ENCODE data around the gene CCSAP. TPM values are rescaled to one million over a fixed set of nuclear protein-coding genes. Genes with fewer than 3 reads are reported as not detected.

Gene CCSAP
- total and polyA plus RNA-seq, 10 of the 15 experiments (the other 5 are each of a cell fraction or from before 2014, with no cell fraction given): 0.75 to 3.4 (median 2.8) TPM

DNA sequence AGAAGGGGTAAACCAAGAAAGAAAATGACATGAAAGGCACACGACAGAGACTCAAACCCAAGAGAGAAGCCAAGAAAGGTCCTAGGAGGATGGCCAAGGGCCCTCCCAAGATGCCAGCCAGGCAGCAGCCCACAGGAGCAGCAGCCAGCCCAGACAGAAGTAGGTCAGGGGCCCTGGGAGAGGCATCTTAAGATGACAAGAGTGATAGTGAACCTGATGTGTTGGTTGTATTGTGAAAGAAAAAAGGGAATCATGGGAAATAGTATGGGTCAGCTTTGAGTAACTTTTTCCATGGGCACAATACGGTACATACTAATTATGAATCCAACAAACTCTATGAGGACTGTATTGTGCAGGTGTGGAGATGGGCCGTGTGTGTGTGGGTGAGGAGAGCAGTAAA is 3.3 kb downstream of the CCSAP start:
- Histone ChIP-seq H3K79me2 (ENCODE audit: control insufficient read depth, insufficient read depth, low read length) (peaks cover 12% of the 10 kb centered on the region), H3K36me3 (ENCODE audit: control insufficient read depth in 2 of 2, insufficient read depth in 2 of 2, low read length in 1 of 2) (no peaks in the 10 kb centered on the region), H3K9me3 (replicated peaks; ENCODE audit: control insufficient read depth, insufficient read depth, low read length) (no peaks in the 10 kb centered on the region; the same call in 1 of the 3 replicates), H3K4me1 (ENCODE audit: control insufficient read depth, insufficient read depth, low read length) (peaks cover 6% of the 10 kb centered on the region), H3K4me3 (no peak overlapping the region), H3K27ac (ENCODE audit: control insufficient read depth, insufficient read depth) (no peak overlapping the region), H3K27me3 (replicated peaks in 1 of 2; ENCODE audit: control insufficient read depth in 2 of 2, insufficient read depth in 2 of 2, low read length in 1 of 2) (no peaks in the 10 kb centered on the region), H4K20me1 (ENCODE audit: control insufficient read depth, insufficient read depth) (no peaks in the 10 kb centered on the region), H3K4me2 (ENCODE audit: control insufficient read depth, insufficient read depth) (peak overlapping the region; percentile 51; the same call in 1 of the 2 replicates), H3K9ac (ENCODE audit: control insufficient read depth, insufficient read depth, low read length) (no peak overlapping the region), H2AFZ (ENCODE audit: control insufficient read depth, low read depth, low read length) (no peak overlapping the region)
- FAIRE-seq (no peak), DNase-seq (ENCODE audit: low read depth, low spot score) (no peak), ATAC-seq (no peak)
- 94% methylated on average over 3 of the region's 3 CpGs for WGBS (ENCODE audit: insufficient coverage, insufficient replicate concordance, low lambda C conversion rate, missing lambda C conversion rate)
- POLR2A ChIA-PET: no interaction called here
- CTCF ChIA-PET: interaction anchor here (1.0 to 1.1 kb wide), 2 partner anchors 43 to 81 kb away, joined by 3 to 4 read pairs; no protein-coding TSS in a partner anchor
- BruUV-seq (replicated peaks): no TSS peak
- intact Hi-C loops (cut with micrococcal nuclease; ENCODE audit: unreplicated experiment) (no loop called here), in situ Hi-C loops (cut with MboI) (no loop called here)
- RAD21 ChIA-PET (ENCODE audit: unreplicated experiment): no interaction called here
- SMC1A ChIA-PET (ENCODE audit: uncharacterized antibody, unreplicated experiment): interaction anchor here (1.5 kb wide), 1 partner anchor 178 kb away, joined by 4 read pairs; no protein-coding TSS in a partner anchor
- no peak for TF ChIP-seq SMAD5 (IDR thresholded peaks at IDR 0.05; ENCODE audit: low read depth)
- no peak for TF ChIP-seq CHD1 (IDR thresholded peaks at IDR 0.05; ENCODE audit: low read depth, low read length)
- TF ChIP-seq BHLHE40 (IDR thresholded peaks at IDR 0.05; ENCODE audit: borderline replicate concordance in 1 of 2, low read depth in 2 of 2, low read length in 1 of 2): no peak
- TF ChIP-seq, protein P1, sequence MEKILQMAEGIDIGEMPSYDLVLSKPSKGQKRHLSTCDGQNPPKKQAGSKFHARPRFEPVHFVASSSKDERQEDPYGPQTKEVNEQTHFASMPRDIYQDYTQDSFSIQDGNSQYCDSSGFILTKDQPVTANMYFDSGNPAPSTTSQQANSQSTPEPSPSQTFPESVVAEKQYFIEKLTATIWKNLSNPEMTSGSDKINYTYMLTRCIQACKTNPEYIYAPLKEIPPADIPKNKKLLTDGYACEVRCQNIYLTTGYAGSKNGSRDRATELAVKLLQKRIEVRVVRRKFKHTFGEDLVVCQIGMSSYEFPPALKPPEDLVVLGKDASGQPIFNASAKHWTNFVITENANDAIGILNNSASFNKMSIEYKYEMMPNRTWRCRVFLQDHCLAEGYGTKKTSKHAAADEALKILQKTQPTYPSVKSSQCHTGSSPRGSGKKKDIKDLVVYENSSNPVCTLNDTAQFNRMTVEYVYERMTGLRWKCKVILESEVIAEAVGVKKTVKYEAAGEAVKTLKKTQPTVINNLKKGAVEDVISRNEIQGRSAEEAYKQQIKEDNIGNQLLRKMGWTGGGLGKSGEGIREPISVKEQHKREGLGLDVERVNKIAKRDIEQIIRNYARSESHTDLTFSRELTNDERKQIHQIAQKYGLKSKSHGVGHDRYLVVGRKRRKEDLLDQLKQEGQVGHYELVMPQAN (conservative IDR thresholded peaks at IDR 0.05): no peak
- TF ChIP-seq, protein P2, sequence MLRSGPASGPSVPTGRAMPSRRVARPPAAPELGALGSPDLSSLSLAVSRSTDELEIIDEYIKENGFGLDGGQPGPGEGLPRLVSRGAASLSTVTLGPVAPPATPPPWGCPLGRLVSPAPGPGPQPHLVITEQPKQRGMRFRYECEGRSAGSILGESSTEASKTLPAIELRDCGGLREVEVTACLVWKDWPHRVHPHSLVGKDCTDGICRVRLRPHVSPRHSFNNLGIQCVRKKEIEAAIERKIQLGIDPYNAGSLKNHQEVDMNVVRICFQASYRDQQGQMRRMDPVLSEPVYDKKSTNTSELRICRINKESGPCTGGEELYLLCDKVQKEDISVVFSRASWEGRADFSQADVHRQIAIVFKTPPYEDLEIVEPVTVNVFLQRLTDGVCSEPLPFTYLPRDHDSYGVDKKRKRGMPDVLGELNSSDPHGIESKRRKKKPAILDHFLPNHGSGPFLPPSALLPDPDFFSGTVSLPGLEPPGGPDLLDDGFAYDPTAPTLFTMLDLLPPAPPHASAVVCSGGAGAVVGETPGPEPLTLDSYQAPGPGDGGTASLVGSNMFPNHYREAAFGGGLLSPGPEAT (IDR thresholded peaks at IDR 0.05; ENCODE audit: low read depth): no peak
- no peak for TF ChIP-seq BMI1 (IDR thresholded peaks at IDR 0.05; ENCODE audit: borderline replicate concordance)
- TF ChIP-seq, protein P3, sequence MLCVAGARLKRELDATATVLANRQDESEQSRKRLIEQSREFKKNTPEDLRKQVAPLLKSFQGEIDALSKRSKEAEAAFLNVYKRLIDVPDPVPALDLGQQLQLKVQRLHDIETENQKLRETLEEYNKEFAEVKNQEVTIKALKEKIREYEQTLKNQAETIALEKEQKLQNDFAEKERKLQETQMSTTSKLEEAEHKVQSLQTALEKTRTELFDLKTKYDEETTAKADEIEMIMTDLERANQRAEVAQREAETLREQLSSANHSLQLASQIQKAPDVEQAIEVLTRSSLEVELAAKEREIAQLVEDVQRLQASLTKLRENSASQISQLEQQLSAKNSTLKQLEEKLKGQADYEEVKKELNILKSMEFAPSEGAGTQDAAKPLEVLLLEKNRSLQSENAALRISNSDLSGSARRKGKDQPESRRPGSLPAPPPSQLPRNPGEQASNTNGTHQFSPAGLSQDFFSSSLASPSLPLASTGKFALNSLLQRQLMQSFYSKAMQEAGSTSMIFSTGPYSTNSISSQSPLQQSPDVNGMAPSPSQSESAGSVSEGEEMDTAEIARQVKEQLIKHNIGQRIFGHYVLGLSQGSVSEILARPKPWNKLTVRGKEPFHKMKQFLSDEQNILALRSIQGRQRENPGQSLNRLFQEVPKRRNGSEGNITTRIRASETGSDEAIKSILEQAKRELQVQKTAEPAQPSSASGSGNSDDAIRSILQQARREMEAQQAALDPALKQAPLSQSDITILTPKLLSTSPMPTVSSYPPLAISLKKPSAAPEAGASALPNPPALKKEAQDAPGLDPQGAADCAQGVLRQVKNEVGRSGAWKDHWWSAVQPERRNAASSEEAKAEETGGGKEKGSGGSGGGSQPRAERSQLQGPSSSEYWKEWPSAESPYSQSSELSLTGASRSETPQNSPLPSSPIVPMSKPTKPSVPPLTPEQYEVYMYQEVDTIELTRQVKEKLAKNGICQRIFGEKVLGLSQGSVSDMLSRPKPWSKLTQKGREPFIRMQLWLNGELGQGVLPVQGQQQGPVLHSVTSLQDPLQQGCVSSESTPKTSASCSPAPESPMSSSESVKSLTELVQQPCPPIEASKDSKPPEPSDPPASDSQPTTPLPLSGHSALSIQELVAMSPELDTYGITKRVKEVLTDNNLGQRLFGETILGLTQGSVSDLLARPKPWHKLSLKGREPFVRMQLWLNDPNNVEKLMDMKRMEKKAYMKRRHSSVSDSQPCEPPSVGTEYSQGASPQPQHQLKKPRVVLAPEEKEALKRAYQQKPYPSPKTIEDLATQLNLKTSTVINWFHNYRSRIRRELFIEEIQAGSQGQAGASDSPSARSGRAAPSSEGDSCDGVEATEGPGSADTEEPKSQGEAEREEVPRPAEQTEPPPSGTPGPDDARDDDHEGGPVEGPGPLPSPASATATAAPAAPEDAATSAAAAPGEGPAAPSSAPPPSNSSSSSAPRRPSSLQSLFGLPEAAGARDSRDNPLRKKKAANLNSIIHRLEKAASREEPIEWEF (IDR thresholded peaks at IDR 0.05; ENCODE audit: insufficient replicate concordance, low read depth, low read length): no peak
- no peak for TF ChIP-seq SMC3 (IDR thresholded peaks at IDR 0.05; ENCODE audit: borderline replicate concordance, low read length)
- TF ChIP-seq EZH2 (IDR thresholded peaks at IDR 0.05; ENCODE audit: borderline replicate concordance, control insufficient read depth, low read depth, low read length): no peak
- no peak for TF ChIP-seq SREBF1 (IDR thresholded peaks at IDR 0.05; ENCODE audit: low read length)
- TF ChIP-seq RBBP5 (conservative IDR thresholded peaks at IDR 0.05): no peak
- TF ChIP-seq ESRRA (IDR thresholded peaks at IDR 0.05; ENCODE audit: low read length): no peak
- TF ChIP-seq IKZF1 (conservative IDR thresholded peaks at IDR 0.05): no peak
- TF ChIP-seq JUND (IDR thresholded peaks at IDR 0.05; ENCODE audit: low read depth, low read length): no peak

Measured in GM12878 (cell line).